Mesothelial cell of epicardium (in vitro differentiated cells): ENCODE measurements around the gene DHRS4L2. TPM values are rescaled to one million over a fixed set of nuclear protein-coding genes. Genes with fewer than 3 reads are reported as not detected.
A peak's percentile ranks its signal among the peaks of the same experiment; 100 is the strongest.
"Not testable (repeated sequence)": the region's sequence is repeated elsewhere in the genome, so short reads cannot be mapped to it uniquely, and the experiment has no call there.

Experiments
- DNase-seq, 2 experiments: peaks; one replicate each; pipeline ENCODE4 v3.0.0; 2021; ENCODE audit warnings: low spot score in 2 of 2; ENCODE audit not compliant: unreplicated experiment in 2 of 2
- H3K27ac Mint-ChIP-seq: 2 replicates; pipeline ENCODE4 v1.8.0; 2021; ENCODE audit warnings: mixed read lengths
- H3K27me3 Mint-ChIP-seq: 2 replicates; pipeline ENCODE4 v1.8.0; 2021; ENCODE audit warnings: low read depth, mixed read lengths
- H3K36me3 Mint-ChIP-seq: 2 replicates; pipeline ENCODE4 v1.8.0; 2021; ENCODE audit warnings: mixed read lengths
- H3K4me1 Mint-ChIP-seq: 2 replicates; pipeline ENCODE4 v1.8.0; 2021; ENCODE audit warnings: mixed read lengths
- H3K4me3 Mint-ChIP-seq: 2 replicates; pipeline ENCODE4 v1.8.0; 2021; ENCODE audit warnings: mild to moderate bottlenecking, moderate library complexity, mixed read lengths
- H3K9me3 Mint-ChIP-seq: 2 replicates; pipeline ENCODE4 v1.8.0; 2021; ENCODE audit warnings: mixed read lengths
- total RNA-seq: library from RNA; stranded (reverse); gene quantifications from 3 replicates; pipeline ENCODE4 v1.2.1, GENCODE V29; 2021
- TF ChIP-seq, protein P1 (sequence below): fragments of 200-600 bp; sonication (generic); IDR thresholded peaks from one replicate; pipeline ENCODE4 v1.5.0; 2021; ENCODE audit warnings: antibody characterized with exemption; ENCODE audit not compliant: unreplicated experiment

DHRS4L2 gene
- total RNA-seq, 1 donor from 2014 or later = 23.2 TPM

DNA sequence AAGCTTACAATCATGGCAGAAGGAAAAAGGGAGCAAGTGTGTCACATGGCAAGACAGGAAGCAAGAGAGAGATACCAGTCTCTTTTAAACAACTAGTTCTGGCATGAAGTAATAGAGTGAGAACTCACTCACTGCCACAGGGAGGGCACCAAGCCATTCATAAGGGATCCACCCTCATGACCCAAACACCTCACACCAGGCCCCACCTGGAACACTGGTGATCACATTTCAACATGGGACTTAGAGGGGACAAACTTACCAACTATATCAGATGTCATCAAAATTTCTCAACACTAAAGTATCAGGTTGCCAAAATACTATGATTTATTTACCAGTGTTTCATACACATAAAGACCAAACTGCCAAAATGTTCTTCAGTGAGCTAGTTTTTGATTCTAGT, 27.8 kb upstream of the DHRS4L2 start:
- H3K9me3 Mint-ChIP-seq, H3K36me3 Mint-ChIP-seq, H3K4me3 Mint-ChIP-seq, H3K27ac Mint-ChIP-seq, DNase-seq, H3K27me3 Mint-ChIP-seq, H3K4me1 Mint-ChIP-seq: not testable (repeated sequence)

DNA sequence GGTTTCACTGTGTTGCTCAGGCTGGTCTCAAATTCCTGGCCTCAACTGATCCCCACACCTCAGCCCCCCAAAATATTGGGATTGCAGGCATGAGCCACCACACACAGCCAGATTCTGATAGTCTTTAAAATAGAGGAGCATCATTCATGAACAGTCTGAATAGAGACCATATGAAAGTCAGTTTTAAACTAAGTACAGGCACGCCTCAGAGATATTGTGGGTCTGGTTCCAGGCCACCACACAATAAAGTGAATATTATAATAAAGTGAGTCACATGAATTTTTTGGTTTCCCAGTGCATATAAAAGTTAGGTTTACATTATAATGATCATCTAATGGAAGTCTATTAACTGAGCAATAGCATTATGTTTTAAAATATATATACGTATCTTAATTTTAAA, 27.0 kb upstream of the DHRS4L2 start:
- not testable (repeated sequence) for H3K27ac Mint-ChIP-seq, H3K27me3 Mint-ChIP-seq, H3K9me3 Mint-ChIP-seq, H3K4me1 Mint-ChIP-seq, H3K4me3 Mint-ChIP-seq, H3K36me3 Mint-ChIP-seq, DNase-seq

DNA sequence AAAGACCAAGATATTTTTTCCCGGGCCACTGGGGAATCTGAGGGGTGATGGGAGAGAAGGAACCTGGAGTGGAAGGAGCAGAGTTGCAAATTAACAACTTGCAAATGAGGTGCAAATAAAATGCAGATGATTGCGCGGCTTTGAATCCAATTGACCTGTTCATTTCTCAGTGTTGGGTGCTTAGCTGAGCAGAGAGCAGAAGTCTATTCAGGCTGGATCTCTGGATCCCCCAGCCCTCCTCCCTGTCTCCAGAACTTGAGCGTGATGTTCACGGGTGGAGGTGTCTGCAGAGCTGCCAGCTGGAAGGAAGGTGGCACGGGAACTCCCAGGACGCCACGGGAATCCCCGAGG, 19.6 kb upstream of the DHRS4L2 start:
- H3K27ac Mint-ChIP-seq = not testable (repeated sequence)
- peaks cover 21% of the 10 kb centered on the region for H3K9me3 Mint-ChIP-seq

DNA sequence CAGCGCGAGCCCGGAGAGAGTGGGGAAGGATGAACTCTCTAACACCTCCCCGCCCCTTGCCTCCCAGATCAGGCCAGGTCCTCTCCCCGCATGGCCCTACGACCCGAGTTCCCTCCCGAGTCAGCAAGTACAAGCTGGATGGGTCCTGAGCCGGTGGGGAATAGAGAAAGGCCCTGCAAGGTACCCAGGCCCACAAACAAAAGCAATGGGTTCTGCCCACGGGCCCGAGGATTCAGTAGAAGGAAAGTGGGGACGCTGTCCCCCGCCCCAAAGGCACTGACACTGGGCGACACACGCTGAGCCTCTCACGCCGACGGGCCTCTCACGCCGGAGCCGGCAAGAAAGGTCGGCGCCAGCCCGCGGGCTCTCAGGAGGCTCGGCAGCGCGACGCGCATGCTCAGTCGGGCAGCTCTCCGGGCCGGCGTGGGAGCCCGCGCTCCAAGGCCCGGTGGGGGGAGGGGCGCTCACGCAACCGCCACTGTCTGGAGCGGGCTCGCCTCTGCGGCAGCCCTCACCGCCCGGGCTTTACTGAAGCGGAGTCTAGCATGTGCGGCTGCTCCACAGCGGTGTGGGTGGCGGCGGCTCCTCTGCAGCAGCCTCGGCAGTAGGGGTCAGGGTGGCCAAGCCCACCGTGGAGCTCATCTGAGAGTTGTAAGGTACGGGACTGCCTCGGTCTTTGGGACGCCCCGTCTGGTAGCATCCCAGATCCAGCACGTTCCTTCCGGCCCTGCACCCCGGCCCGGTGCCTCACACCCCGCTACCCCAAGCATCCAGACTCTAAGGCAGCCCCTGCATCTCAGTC, 19.0 kb upstream of the DHRS4L2 start:
- peaks cover 26% of the 10 kb centered on the region for H3K9me3 Mint-ChIP-seq
- H3K4me3 Mint-ChIP-seq = peak overlapping the region; percentile 49
- not testable (repeated sequence) for H3K27me3 Mint-ChIP-seq, H3K4me1 Mint-ChIP-seq, H3K27ac Mint-ChIP-seq
- DNase-seq = peak; percentile 38 to 71
- peaks cover 13% of the 10 kb centered on the region for H3K36me3 Mint-ChIP-seq

More for the DNA sequence above, 19.6 kb upstream of the DHRS4L2 start:
- DNase-seq, H3K4me3 Mint-ChIP-seq, H3K36me3 Mint-ChIP-seq, H3K27me3 Mint-ChIP-seq, H3K4me1 Mint-ChIP-seq: not testable (repeated sequence)

DNA sequence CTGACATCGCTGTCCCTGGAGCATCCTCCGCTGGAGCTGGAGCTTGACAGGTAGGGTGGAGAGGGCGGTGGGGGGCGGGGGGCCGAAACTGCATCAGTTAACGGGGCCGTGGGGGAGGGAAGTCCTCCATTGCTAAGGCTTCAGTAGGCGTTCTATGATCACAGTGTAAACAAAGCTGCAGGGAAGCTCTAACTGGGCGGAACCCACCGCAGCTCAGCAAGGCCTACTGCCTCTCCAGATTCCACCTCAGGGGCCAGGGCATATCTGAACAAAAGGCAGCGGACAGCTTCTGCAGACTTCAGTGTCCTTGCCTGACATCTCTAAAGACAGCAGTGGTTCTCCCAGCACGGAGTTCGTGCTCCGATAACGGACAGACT, 18.5 kb upstream of the DHRS4L2 start:
- H3K4me3 Mint-ChIP-seq, H3K27me3 Mint-ChIP-seq, H3K27ac Mint-ChIP-seq, H3K4me1 Mint-ChIP-seq, DNase-seq: not testable (repeated sequence)
- peaks cover 32% of the 10 kb centered on the region for H3K9me3 Mint-ChIP-seq
- H3K36me3 Mint-ChIP-seq = peaks cover 13% of the 10 kb centered on the region

DNA sequence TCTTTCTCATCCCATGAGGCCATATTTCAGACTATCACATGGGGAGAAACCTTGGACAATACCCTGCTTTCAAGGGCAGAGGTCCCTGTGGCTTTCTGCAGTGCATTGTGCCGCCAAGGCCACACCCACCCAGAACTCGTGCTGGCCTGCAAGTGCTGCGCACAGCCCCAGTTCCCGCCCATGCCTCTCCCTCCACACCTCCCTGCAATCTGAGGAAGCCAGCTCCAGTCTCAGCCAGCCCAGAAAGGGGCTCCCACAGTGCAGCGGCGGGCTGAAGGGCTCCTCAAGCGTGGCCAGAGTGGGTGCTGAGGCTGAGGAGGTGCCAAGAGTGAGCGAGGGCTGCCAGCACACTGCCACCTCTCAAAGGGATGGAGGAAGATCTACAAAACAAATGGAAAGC, 15.6 kb upstream of the DHRS4L2 start:
- Mint-ChIP-seq H3K36me3 (peaks cover 14% of the 10 kb centered on the region), H3K9me3 (peaks cover 44% of the 10 kb centered on the region)
- DNase-seq, H3K4me3 Mint-ChIP-seq, H3K27me3 Mint-ChIP-seq, H3K4me1 Mint-ChIP-seq, H3K27ac Mint-ChIP-seq: not testable (repeated sequence)

DNA sequence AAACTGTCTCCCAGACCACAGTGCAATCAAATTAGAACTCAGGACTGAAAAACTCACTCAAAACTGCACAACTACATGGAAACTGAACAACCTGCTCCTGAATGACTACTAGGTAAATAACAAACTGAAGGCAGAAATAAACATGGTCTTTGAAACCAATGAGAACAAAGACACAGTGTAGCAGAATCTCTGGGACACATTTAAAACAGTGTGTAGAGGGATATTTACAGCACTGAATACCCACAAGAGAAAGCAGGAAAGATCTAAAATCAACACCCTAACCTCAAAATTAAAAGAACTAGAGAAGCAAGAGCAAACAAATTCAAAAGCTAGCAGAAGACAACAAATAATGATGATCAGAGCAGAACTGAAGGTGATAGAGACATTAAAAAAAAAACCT, 14.7 kb upstream of the DHRS4L2 start:
- H3K27me3 Mint-ChIP-seq, H3K4me1 Mint-ChIP-seq, H3K27ac Mint-ChIP-seq, DNase-seq, H3K4me3 Mint-ChIP-seq: not testable (repeated sequence)
- Mint-ChIP-seq H3K9me3 (peaks cover 44% of the 10 kb centered on the region), H3K36me3 (peaks cover 14% of the 10 kb centered on the region)

DNA sequence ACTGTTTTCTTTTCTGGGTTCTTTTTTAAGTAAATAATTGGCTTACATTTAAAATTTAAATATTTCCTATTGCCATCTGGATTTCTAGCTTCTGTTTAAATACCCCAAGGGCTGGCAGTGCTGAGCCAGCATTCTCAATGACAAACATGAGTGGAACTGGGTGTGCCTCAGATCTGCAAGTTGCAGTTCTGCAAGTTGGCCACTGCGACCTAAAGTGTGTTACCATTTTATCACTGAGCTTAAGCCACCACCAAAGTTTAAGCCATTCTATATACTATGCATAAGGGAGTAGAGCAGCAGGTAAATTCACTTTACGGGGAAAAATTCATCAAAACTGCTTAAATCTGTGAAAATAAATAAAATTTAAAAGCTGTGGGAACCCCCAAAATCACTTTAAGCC, 11.5 kb upstream of the DHRS4L2 start:
- H3K9me3 Mint-ChIP-seq = peaks cover 33% of the 10 kb centered on the region
- not testable (repeated sequence) for DNase-seq

DNA sequence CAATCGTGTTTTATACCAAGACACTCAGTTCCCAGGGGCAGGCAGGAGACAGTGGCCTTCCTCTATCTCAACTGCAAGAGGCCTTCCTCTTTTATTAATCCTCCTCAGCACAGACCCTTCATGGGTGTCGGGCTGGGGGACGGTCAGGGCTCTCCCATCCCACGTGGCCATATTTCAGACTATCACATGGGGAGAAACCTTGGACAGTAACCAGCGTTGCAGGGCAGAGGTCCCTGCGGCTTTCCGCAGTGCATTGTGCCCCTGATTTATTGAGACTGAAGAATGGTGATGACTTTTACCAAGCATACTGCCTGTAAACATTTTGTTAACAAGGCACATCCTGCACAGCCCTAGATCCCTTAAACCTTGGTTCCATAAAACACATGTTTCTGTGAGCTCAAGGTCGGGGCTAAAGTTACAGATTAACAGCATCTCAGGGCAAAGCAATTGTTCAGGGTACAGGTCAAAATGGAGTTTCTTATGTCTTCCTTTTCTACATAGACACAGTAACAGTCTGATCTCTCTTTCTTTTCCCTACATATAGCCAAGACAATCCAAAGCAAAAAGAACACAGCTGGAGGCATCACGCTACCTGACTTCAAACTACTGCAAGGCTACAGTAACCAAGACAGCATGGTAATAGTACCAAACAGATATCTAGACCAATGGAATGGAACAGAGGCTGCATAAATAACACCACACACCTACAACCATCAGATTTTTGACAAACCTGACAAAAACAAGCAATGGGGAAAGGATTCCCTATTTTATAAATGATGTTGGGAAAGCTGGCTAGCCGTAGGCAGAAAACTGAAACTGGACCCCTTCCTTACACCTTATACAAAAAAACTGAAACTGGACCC, 6.5 kb upstream of the DHRS4L2 start:
- not testable (repeated sequence) for DNase-seq, H3K4me1 Mint-ChIP-seq, H3K27me3 Mint-ChIP-seq, H3K4me3 Mint-ChIP-seq, H3K9me3 Mint-ChIP-seq, H3K27ac Mint-ChIP-seq
- H3K36me3 Mint-ChIP-seq = peaks cover 11% of the 10 kb centered on the region

More for the DNA sequence above, 11.5 kb upstream of the DHRS4L2 start:
- not testable (repeated sequence) for H3K27ac Mint-ChIP-seq, H3K27me3 Mint-ChIP-seq, H3K4me3 Mint-ChIP-seq, H3K4me1 Mint-ChIP-seq
- TF ChIP-seq, protein P1, sequence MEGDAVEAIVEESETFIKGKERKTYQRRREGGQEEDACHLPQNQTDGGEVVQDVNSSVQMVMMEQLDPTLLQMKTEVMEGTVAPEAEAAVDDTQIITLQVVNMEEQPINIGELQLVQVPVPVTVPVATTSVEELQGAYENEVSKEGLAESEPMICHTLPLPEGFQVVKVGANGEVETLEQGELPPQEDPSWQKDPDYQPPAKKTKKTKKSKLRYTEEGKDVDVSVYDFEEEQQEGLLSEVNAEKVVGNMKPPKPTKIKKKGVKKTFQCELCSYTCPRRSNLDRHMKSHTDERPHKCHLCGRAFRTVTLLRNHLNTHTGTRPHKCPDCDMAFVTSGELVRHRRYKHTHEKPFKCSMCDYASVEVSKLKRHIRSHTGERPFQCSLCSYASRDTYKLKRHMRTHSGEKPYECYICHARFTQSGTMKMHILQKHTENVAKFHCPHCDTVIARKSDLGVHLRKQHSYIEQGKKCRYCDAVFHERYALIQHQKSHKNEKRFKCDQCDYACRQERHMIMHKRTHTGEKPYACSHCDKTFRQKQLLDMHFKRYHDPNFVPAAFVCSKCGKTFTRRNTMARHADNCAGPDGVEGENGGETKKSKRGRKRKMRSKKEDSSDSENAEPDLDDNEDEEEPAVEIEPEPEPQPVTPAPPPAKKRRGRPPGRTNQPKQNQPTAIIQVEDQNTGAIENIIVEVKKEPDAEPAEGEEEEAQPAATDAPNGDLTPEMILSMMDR = peak; percentile 36
- peaks cover 13% of the 10 kb centered on the region for H3K36me3 Mint-ChIP-seq
